GM18511 (cell line): ENCODE measurements around the gene SH3PXD2A.
"Not testable (repeated sequence)": the region's sequence is repeated elsewhere in the genome, so short reads cannot be mapped to it uniquely, and the experiment has no call there.

Experiments used
- ATAC-seq: cut with Tn5 transposase; IDR thresholded peaks from one replicate; pipeline ENCODE4 v1.9.1; 2021; ENCODE audit warnings: mild to moderate bottlenecking, moderate library complexity; ENCODE audit not compliant: unreplicated experiment

The SH3PXD2A gene

GRCh38 chr10:103614306-103615158 lies 240.8 kb downstream of the SH3PXD2A start:
- no peak for ATAC-seq

GRCh38 chr10:103613616-103614015 lies 241.8 kb downstream of the SH3PXD2A start:
- ATAC-seq = no peak

GRCh38 chr10:103612462-103613365 lies 242.7 kb downstream of the SH3PXD2A start:
- ATAC-seq = no peak

GRCh38 chr10:103610921-103611511 lies 244.4 kb downstream of the SH3PXD2A start:
- no peak for ATAC-seq

GRCh38 chr10:103610083-103610472 lies 245.3 kb downstream of the SH3PXD2A start:
- ATAC-seq = no peak

- ATAC-seq = no peak
Measured at GRCh38 chr10:103609231-103610082, 245.9 kb downstream of the SH3PXD2A start.

GRCh38 chr10:103608056-103608455 lies 247.3 kb downstream of the SH3PXD2A start:
- not testable (repeated sequence) for ATAC-seq

GRCh38 chr10:103607051-103607450 lies 248.3 kb downstream of the SH3PXD2A start:
- not testable (repeated sequence) for ATAC-seq

GRCh38 chr10:103606097-103606438 lies 249.3 kb downstream of the SH3PXD2A start:
- not testable (repeated sequence) for ATAC-seq

GRCh38 chr10:103605359-103606096 lies 249.8 kb downstream of the SH3PXD2A start:
- no peak for ATAC-seq

- no peak for ATAC-seq
Measured at GRCh38 chr10:103603382-103603781, 252.0 kb downstream of the SH3PXD2A start.

GRCh38 chr10:103602852-103603155 lies 252.6 kb downstream of the SH3PXD2A start:
- ATAC-seq = no peak

- ATAC-seq = no peak
Measured at GRCh38 chr10:103602028-103602851, 253.1 kb downstream of the SH3PXD2A start.

- no peak for ATAC-seq
Measured at GRCh38 chr10:103600956-103601569, 254.3 kb downstream of the SH3PXD2A start.

GRCh38 chr10:103600325-103600724 lies 255.1 kb downstream of the SH3PXD2A start:
- no peak for ATAC-seq

GRCh38 chr10:103599907-103600306 lies 255.5 kb downstream of the SH3PXD2A start:
- ATAC-seq = no peak

GRCh38 chr10:103599211-103599610 lies 256.2 kb downstream of the SH3PXD2A start:
- no peak for ATAC-seq

- ATAC-seq = no peak
Measured at GRCh38 chr10:103598654-103599115, 256.7 kb downstream of the SH3PXD2A start.

GRCh38 chr10:103597003-103597402 lies 258.4 kb downstream of the SH3PXD2A start:
- no peak for ATAC-seq
